Measurements from ENCODE around the gene CASD1. TPM values are rescaled to one million over a fixed set of nuclear protein-coding genes. Genes with fewer than 3 reads are reported as not detected.

The CASD1 gene
- 4.4 to 11.2 TPM (median 9.5 TPM) in 5 replicates for total RNA-seq (2022; extraction: Qiagen RNA extraction; ENCODE audit: low read depth)

DNA sequence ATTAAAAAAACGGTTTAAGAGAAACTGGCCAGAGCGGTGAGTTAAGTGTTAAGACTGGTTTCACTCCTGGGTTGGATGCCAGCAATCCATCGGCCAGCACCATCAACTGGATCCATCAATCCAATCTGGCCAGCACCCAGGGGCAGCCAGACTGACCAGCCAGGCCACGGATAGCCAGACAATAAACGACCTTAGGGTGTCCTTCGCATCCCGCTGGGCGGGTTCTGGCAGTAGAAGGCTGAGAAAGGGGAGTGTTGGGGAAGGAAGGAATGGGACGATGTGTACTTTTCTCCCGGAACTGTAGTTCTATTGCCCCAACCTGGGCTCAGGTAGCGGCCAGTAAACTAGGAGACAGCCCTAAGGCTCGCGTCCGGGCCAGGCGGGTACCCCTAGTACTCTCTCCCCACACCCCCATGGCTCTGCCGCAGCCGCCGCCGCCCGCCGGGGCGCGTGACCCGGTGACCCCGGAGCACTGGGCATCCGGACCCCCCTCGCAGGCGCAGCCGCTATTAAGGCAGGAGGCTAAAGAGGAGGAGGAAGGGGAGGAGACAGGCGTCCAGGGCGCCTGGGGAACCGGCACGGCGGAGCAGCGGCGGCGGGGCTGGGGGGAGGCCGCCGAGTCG, at the start of gene CASD1:
Gene CASD1 (plus strand): TSS at position 546 of the 623 bp plus-strand sequence. CDS start 276 bp downstream, outside the sequence.

Other genes starting within 250 kb of the CASD1 start
- gene COL1A2, start 114.9 kb upstream of the CASD1 start, total RNA-seq (2022; extraction: Qiagen RNA extraction; ENCODE audit: low read depth) = not detected in 5 replicates
- gene SGCE, start 146.3 kb downstream of the CASD1 start, total RNA-seq (2022; extraction: Qiagen RNA extraction; ENCODE audit: low read depth) = 45.5 to 56.0 TPM (median 50.1 TPM) in 5 replicates